ENCODE data around the gene ZNF554.

Gene ZNF554

GRCh38 chr19:2819540-2820111, at the start of gene ZNF554:
Gene ZNF554 (plus strand): TSS chr19:2819868. CDS start chr19:2820072, 204 bp downstream.
- H3K9me3 ChIP-seq: peaks cover 21% of the 10 kb centered on the region
- peak within 1 kb of the TSS; percentile 84 for H3K27ac ChIP-seq
- H3K4me1 ChIP-seq: peaks cover 40% of the 10 kb centered on the region
- H3K36me3 ChIP-seq: peaks cover 44% of the 10 kb centered on the region
- peak within 1 kb of the TSS; percentile 84 for H3K4me3 ChIP-seq
- no peak for TF ChIP-seq Cebpa-rat (IDR thresholded peaks at IDR 0.05)
- H3K9ac ChIP-seq: peak within 1 kb of the TSS; percentile 84
- no peaks in the 10 kb centered on the region for H4K20me1 ChIP-seq
- H3K27me3 ChIP-seq: no peaks in the 10 kb centered on the region
- H3K4me2 ChIP-seq: peak within 1 kb of the TSS; percentile 93

GRCh38 chr19:2770055-2771013, 49.3 kb upstream of the ZNF554 start:
- Histone ChIP-seq H3K4me3 (peak overlapping the region; percentile 30; the same call in 1 of the 2 replicates), H4K20me1 (peaks cover 95% of the 10 kb centered on the region), H3K9ac (peak overlapping the region; percentile 49), H3K27ac (peak overlapping the region; percentile 77), H3K4me1 (peaks cover 51% of the 10 kb centered on the region), H3K9me3 (no peaks in the 10 kb centered on the region), H3K27me3 (no peaks in the 10 kb centered on the region), H3K4me2 (peak overlapping the region; percentile 86), H3K36me3 (peaks cover 80% of the 10 kb centered on the region)
- no peak for TF ChIP-seq Cebpa-rat (IDR thresholded peaks at IDR 0.05)

GRCh38 chr19:2771786-2772674, 47.6 kb upstream of the ZNF554 start:
- Histone ChIP-seq H3K27ac (peak overlapping the region; percentile 67), H4K20me1 (peaks cover 95% of the 10 kb centered on the region), H3K9me3 (no peaks in the 10 kb centered on the region), H3K4me1 (peaks cover 68% of the 10 kb centered on the region), H3K4me2 (peak overlapping the region; percentile 86), H3K4me3 (no peak overlapping the region), H3K9ac (peak overlapping the region; percentile 55; the same call in 1 of the 2 replicates), H3K36me3 (peaks cover 72% of the 10 kb centered on the region), H3K27me3 (no peaks in the 10 kb centered on the region)
- TF ChIP-seq Cebpa-rat (IDR thresholded peaks at IDR 0.05): no peak

- H3K27me3 ChIP-seq: no peaks in the 10 kb centered on the region
- peak overlapping the region; percentile 0; the same call in 1 of the 2 replicates for H3K27ac ChIP-seq
- no peak overlapping the region for H3K4me3 ChIP-seq
- no peaks in the 10 kb centered on the region for H3K9me3 ChIP-seq
- H3K4me1 ChIP-seq: peaks cover 75% of the 10 kb centered on the region
- H4K20me1 ChIP-seq: peaks cover 95% of the 10 kb centered on the region
- peaks cover 72% of the 10 kb centered on the region for H3K36me3 ChIP-seq
- peak overlapping the region; percentile 85 for H3K4me2 ChIP-seq
- no peak overlapping the region for H3K9ac ChIP-seq
- no peak for TF ChIP-seq Cebpa-rat (IDR thresholded peaks at IDR 0.05)
Observed at GRCh38 chr19:2774083-2774679, 45.5 kb upstream of the ZNF554 start.

- Histone ChIP-seq H4K20me1 (peaks cover 95% of the 10 kb centered on the region), H3K9ac (peak overlapping the region; percentile 73; the same call in 1 of the 2 replicates), H3K4me2 (peak overlapping the region; percentile 85), H3K4me1 (peaks cover 75% of the 10 kb centered on the region), H3K27me3 (no peaks in the 10 kb centered on the region), H3K4me3 (no peak overlapping the region), H3K27ac (peak overlapping the region; percentile 80), H3K9me3 (no peaks in the 10 kb centered on the region), H3K36me3 (peaks cover 77% of the 10 kb centered on the region)
- TF ChIP-seq Cebpa-rat (IDR thresholded peaks at IDR 0.05): no peak
Observed at GRCh38 chr19:2774953-2775555, 44.6 kb upstream of the ZNF554 start.

- peaks cover 95% of the 10 kb centered on the region for H4K20me1 ChIP-seq
- H3K4me2 ChIP-seq: peak overlapping the region; percentile 85
- H3K27ac ChIP-seq: peak overlapping the region; percentile 80
Observed at GRCh38 chr19:2775556-2776430, 43.9 kb upstream of the ZNF554 start.

GRCh38 chr19:2777952-2778683, 41.5 kb upstream of the ZNF554 start:
- peak overlapping the region; percentile 55; the same call in 1 of the 2 replicates for H3K27ac ChIP-seq

More at GRCh38 chr19:2775556-2776430, 43.9 kb upstream of the ZNF554 start:
- H3K27me3 ChIP-seq: no peaks in the 10 kb centered on the region
- H3K4me3 ChIP-seq: peak overlapping the region; percentile 37; the same call in 1 of the 2 replicates
- H3K9ac ChIP-seq: peak overlapping the region; percentile 73
- peaks cover 77% of the 10 kb centered on the region for H3K36me3 ChIP-seq
- H3K9me3 ChIP-seq: no peaks in the 10 kb centered on the region
- peaks cover 75% of the 10 kb centered on the region for H3K4me1 ChIP-seq
- TF ChIP-seq Cebpa-rat (IDR thresholded peaks at IDR 0.05): peak; percentile 54; the same call in 1 of the 2 replicates

More at GRCh38 chr19:2777952-2778683, 41.5 kb upstream of the ZNF554 start:
- Histone ChIP-seq H3K4me1 (peaks cover 74% of the 10 kb centered on the region), H3K9ac (peak overlapping the region; percentile 73; the same call in 1 of the 2 replicates), H3K36me3 (peaks cover 71% of the 10 kb centered on the region), H3K4me3 (no peak overlapping the region), H4K20me1 (peaks cover 93% of the 10 kb centered on the region), H3K9me3 (no peaks in the 10 kb centered on the region), H3K4me2 (peak overlapping the region; percentile 97), H3K27me3 (no peaks in the 10 kb centered on the region)
- TF ChIP-seq Cebpa-rat (IDR thresholded peaks at IDR 0.05): no peak
